Activated CD8-positive, alpha-beta memory T cell treated with anti-CD3 and anti-CD28 coated beads for 36 hours (primary cell): Measurements from ENCODE around the gene DENND4A. TPM values are rescaled to one million over a fixed set of nuclear protein-coding genes. Genes with fewer than 3 reads are reported as not detected.

Source experiments
- total RNA-seq, 2 experiments: library from RNA; stranded (reverse); gene quantifications; one replicate each; pipeline ENCODE4 v1.2.3, GENCODE V29; 2021

Gene DENND4A
- total RNA-seq, 2 experiments from 2014 or later, result 48.5 to 51.5 TPM

Other genes with a start within 250 kb of the DENND4A start
- 10 to 100 TPM; 59.2 to 62.3 TPM for gene INTS14, start 181.2 kb downstream of the DENND4A start, total RNA-seq
- 1 to 10 TPM; 6.4 to 7.8 TPM for gene SLC24A1, start 170.4 kb downstream of the DENND4A start, total RNA-seq
- gene RAB11A, start 77.2 kb upstream of the DENND4A start, total RNA-seq, result 100 to 1,000 TPM; 139 to 143 TPM